NCI-H226 (cell line): Measurements from ENCODE around the gene EFHB.
"Not testable (repeated sequence)": the region's sequence is repeated elsewhere in the genome, so short reads cannot be mapped to it uniquely, and the experiment has no call there.

ENCODE experiments used
- DNase-seq: peaks from one replicate; pipeline ENCODE4 v3.0.0-alpha.2; 2015

The EFHB gene

GRCh38 chr3:19920401-19921080 lies 13.5 kb downstream of the EFHB start:
- DNase-seq = no peak

- no peak for DNase-seq
These were observed 16.9 kb downstream of the EFHB start for GRCh38 chr3:19917167-19917566.

GRCh38 chr3:19911452-19911851 lies 22.6 kb downstream of the EFHB start:
- no peak for DNase-seq

- DNase-seq = no peak
These were observed 26.5 kb downstream of the EFHB start for GRCh38 chr3:19907523-19907922.

- no peak for DNase-seq
These were observed 30.4 kb downstream of the EFHB start for GRCh38 chr3:19903649-19904048.

GRCh38 chr3:19901918-19902317 lies 32.1 kb downstream of the EFHB start:
- no peak for DNase-seq

GRCh38 chr3:19901337-19901736 lies 32.7 kb downstream of the EFHB start:
- DNase-seq = no peak

GRCh38 chr3:19899833-19900232 lies 34.2 kb downstream of the EFHB start:
- DNase-seq = not testable (repeated sequence)

GRCh38 chr3:19899264-19899663 lies 34.8 kb downstream of the EFHB start:
- DNase-seq = no peak

GRCh38 chr3:19898721-19899120 lies 35.3 kb downstream of the EFHB start:
- no peak for DNase-seq

GRCh38 chr3:19891740-19892139 lies 42.3 kb downstream of the EFHB start:
- no peak for DNase-seq

GRCh38 chr3:19888428-19889152 lies 45.4 kb downstream of the EFHB start:
- no peak for DNase-seq

GRCh38 chr3:19887122-19887521 lies 46.9 kb downstream of the EFHB start:
- not testable (repeated sequence) for DNase-seq

GRCh38 chr3:19886404-19886803 lies 47.6 kb downstream of the EFHB start:
- DNase-seq = peak; percentile 33

GRCh38 chr3:19885468-19885867 lies 48.5 kb downstream of the EFHB start:
- peak; percentile 23 for DNase-seq

- no peak for DNase-seq
These were observed 52.2 kb downstream of the EFHB start for GRCh38 chr3:19881852-19882251.

GRCh38 chr3:19881036-19881435 lies 53.0 kb downstream of the EFHB start:
- no peak for DNase-seq

GRCh38 chr3:19877656-19878055 lies 56.4 kb downstream of the EFHB start:
- no peak for DNase-seq

- peak; percentile 36 for DNase-seq
These were observed 67.2 kb downstream of the EFHB start for GRCh38 chr3:19866751-19867347.

- not testable (repeated sequence) for DNase-seq
These were observed 78.7 kb downstream of the EFHB start for GRCh38 chr3:19855318-19855717.

GRCh38 chr3:19846609-19847008 lies 87.4 kb downstream of the EFHB start:
- DNase-seq = not testable (repeated sequence)
